HG03558 (cell line): ENCODE measurements around the gene TNPO3.

Experiments used
- ATAC-seq: cut with Tn5 transposase; IDR thresholded peaks from one replicate; pipeline ENCODE4 v1.9.1; 2021; ENCODE audit warnings: moderate number of reproducible peaks; ENCODE audit not compliant: unreplicated experiment; ENCODE audit errors: extremely low read depth

Gene TNPO3

GRCh38 chr7:128928882-128929788 lies 125.8 kb downstream of the TNPO3 start:
- ATAC-seq, result no peak

GRCh38 chr7:128928159-128928813 lies 126.6 kb downstream of the TNPO3 start:
- ATAC-seq, result no peak

GRCh38 chr7:128924707-128925588 lies 130.0 kb downstream of the TNPO3 start:
- no peak for ATAC-seq

GRCh38 chr7:128923411-128923800 lies 131.5 kb downstream of the TNPO3 start:
- no peak for ATAC-seq

- no peak for ATAC-seq
Observed at GRCh38 chr7:128922496-128923410, 132.2 kb downstream of the TNPO3 start.

GRCh38 chr7:128921866-128922440 lies 133.0 kb downstream of the TNPO3 start:
- ATAC-seq, result no peak

- no peak for ATAC-seq
Observed at GRCh38 chr7:128920913-128921582, 133.9 kb downstream of the TNPO3 start.

- ATAC-seq, result no peak
Observed at GRCh38 chr7:128919881-128920799, 134.8 kb downstream of the TNPO3 start.

- ATAC-seq, result no peak
Observed at GRCh38 chr7:128919241-128919640, 135.7 kb downstream of the TNPO3 start.

GRCh38 chr7:128918016-128918665 lies 136.8 kb downstream of the TNPO3 start:
- no peak for ATAC-seq

- ATAC-seq, result no peak
Observed at GRCh38 chr7:128917122-128917521, 137.8 kb downstream of the TNPO3 start.

- ATAC-seq, result no peak
Observed at GRCh38 chr7:128916643-128916915, 138.3 kb downstream of the TNPO3 start.

- ATAC-seq, result no peak
Observed at GRCh38 chr7:128915841-128916642, 138.9 kb downstream of the TNPO3 start.

GRCh38 chr7:128915271-128915819 lies 139.6 kb downstream of the TNPO3 start:
- ATAC-seq, result no peak

- ATAC-seq, result peak; percentile 48
Observed at GRCh38 chr7:128914566-128915151, 140.3 kb downstream of the TNPO3 start.
